GM12878 (cell line): Measurements from ENCODE around the gene ZNF511. TPM values are rescaled to one million over a fixed set of nuclear protein-coding genes. Genes with fewer than 3 reads are reported as not detected.

Source experiments
- ATAC-seq: fragments of 200-7000 bp; cut with Tn5 transposase; 3 replicates; pipeline ENCODE4 v1.9.1; 2020; ENCODE audit warnings: mild to moderate bottlenecking, moderate library complexity
- BruUV-seq: library from RNA; stranded (reverse); fragments of 400-500 nt; replicated peaks from 2 replicates; lab custom pipeline; 2021; lab: Mats Ljungman, UMichigan
- CTCF ChIA-PET: fragments of 300-600 bp; sonication (Branson Sonifier 250); formaldehyde crosslinking; extraction: SDS; loops from one replicate; lab custom pipeline; 2021; ENCODE audit warnings: inconsistent platforms; lab: Yijun Ruan, JAX
- POLR2A ChIA-PET: fragments of 350-600 bp; formaldehyde crosslinking; extraction: SDS; loops from one replicate; lab custom pipeline; 2021; ENCODE audit warnings: inconsistent platforms; lab: Charles Lee
- RAD21 ChIA-PET: fragments of 300-600 bp; sonication (Branson Sonifier 250); formaldehyde crosslinking; loops from one replicate; lab custom pipeline; 2023; ENCODE audit warnings: antibody characterized with exemption; ENCODE audit not compliant: unreplicated experiment; lab: Charles Lee
- SMC1A ChIA-PET: fragments of 300-600 bp; sonication (Branson Sonifier 250); formaldehyde crosslinking; loops from one replicate; lab custom pipeline; 2023; ENCODE audit not compliant: unreplicated experiment, uncharacterized antibody; lab: Charles Lee
- DNase-seq: peaks from one replicate; pipeline ENCODE4 v3.0.0-alpha.2; 2011; ENCODE audit warnings: low read depth, low spot score
- FAIRE-seq: peaks from 3 replicates; lab custom pipeline; 2011; peaks lifted over from hg19 to GRCh38; lab: Jason Lieb, UNC
- H2AFZ ChIP-seq: 2 replicates; pipeline ENCODE4 v1.6.0; 2011; ENCODE audit warnings: low read depth, low read length, control low read depth; ENCODE audit not compliant: control insufficient read depth
- H3K27ac ChIP-seq: 2 replicates; pipeline ENCODE4 v1.5.1; 2011; ENCODE audit warnings: control low read depth; ENCODE audit not compliant: control insufficient read depth, insufficient read depth
- H3K27me3 ChIP-seq, 2 experiments: replicated peaks in 1 of 2; 2 replicates each; pipeline versions ENCODE4 v1.6.0 to v1.6.1; 2011; ENCODE audit warnings: low read length in 1 of 2; ENCODE audit not compliant: control insufficient read depth in 2 of 2, insufficient read depth in 2 of 2
- H3K36me3 ChIP-seq, 2 experiments: 2 replicates each; pipeline ENCODE4 v1.5.1; 2011; ENCODE audit warnings: low read length in 1 of 2; ENCODE audit not compliant: control insufficient read depth in 2 of 2, insufficient read depth in 2 of 2
- H3K4me1 ChIP-seq: 2 replicates; pipeline ENCODE4 v1.6.1; 2011; ENCODE audit warnings: mild to moderate bottlenecking, low read length, moderate library complexity, mixed read lengths; ENCODE audit not compliant: control insufficient read depth, insufficient read depth
- H3K4me2 ChIP-seq: 2 replicates; pipeline ENCODE4 v1.6.0; 2011; ENCODE audit warnings: control low read depth; ENCODE audit not compliant: control insufficient read depth, insufficient read depth
- H3K4me3 ChIP-seq: fragments of 200-600 bp; sonication (generic); 2 replicates; pipeline ENCODE4 v1.5.1; 2016
- H3K79me2 ChIP-seq: 2 replicates; pipeline ENCODE4 v1.6.0; 2011; ENCODE audit warnings: low read length; ENCODE audit not compliant: control insufficient read depth, insufficient read depth
- H3K9ac ChIP-seq: 2 replicates; pipeline ENCODE4 v1.8.0; 2011; ENCODE audit warnings: low read length, control low read depth, mixed read lengths; ENCODE audit not compliant: control insufficient read depth, insufficient read depth
- H3K9me3 ChIP-seq: replicated peaks from 3 replicates; pipeline ENCODE4 v1.5.1; 2011; ENCODE audit warnings: mild to moderate bottlenecking, low read length; ENCODE audit not compliant: control insufficient read depth, insufficient read depth
- H4K20me1 ChIP-seq: 2 replicates; pipeline ENCODE4 v1.6.0; 2011; ENCODE audit not compliant: control insufficient read depth, insufficient read depth
- BHLHE40 ChIP-seq, 2 experiments: fragments of 450-650 bp in 1 of 2; IDR thresholded peaks; 2 replicates each; pipeline ENCODE4 v1.6.1; 2011 to 2017; ENCODE audit warnings: low read depth in 2 of 2, borderline replicate concordance in 1 of 2, improper control_type of control experiment in 1 of 2, low read length in 1 of 2, mild to moderate bottlenecking in 1 of 2
- CREB1 ChIP-seq: IDR thresholded peaks from 2 replicates; pipeline ENCODE4 v1.6.1; 2012; ENCODE audit warnings: low read depth, mild to moderate bottlenecking, inconsistent platforms
- EGR1 ChIP-seq, 2 experiments: IDR thresholded peaks; 1 replicate in 1 of 2; 2 replicates in 1 of 2; pipeline ENCODE4 v1.6.1; 2011 to 2012; ENCODE audit warnings: low read depth in 2 of 2, low read length in 2 of 2, borderline replicate concordance in 1 of 2, mild to moderate bottlenecking in 1 of 2, moderate library complexity in 1 of 2
- NBN ChIP-seq: fragments of 450-650 bp; IDR thresholded peaks from 2 replicates; pipeline ENCODE4 v1.6.1; 2016
- NFXL1 ChIP-seq: fragments of 450-650 bp; IDR thresholded peaks from 2 replicates; pipeline ENCODE4 v1.6.1; 2017; ENCODE audit warnings: antibody characterized with exemption, mild to moderate bottlenecking, borderline replicate concordance
- NR2C1 ChIP-seq: fragments of 450-650 bp; IDR thresholded peaks from 2 replicates; pipeline ENCODE4 v1.6.1; 2017; ENCODE audit warnings: antibody characterized with exemption, mild to moderate bottlenecking, moderate library complexity
- STAT3 ChIP-seq: IDR thresholded peaks from 2 replicates; pipeline ENCODE4 v1.6.1; 2011; ENCODE audit warnings: low read depth, low read length, improper control_type of control experiment
- WGBS: methylation state at CpG from one replicate; pipeline ENCODE4 v1.1.6; 2016; ENCODE audit warnings: low lambda C conversion rate; ENCODE audit not compliant: insufficient replicate concordance, insufficient coverage; ENCODE audit errors: missing lambda C conversion rate; 5-methylcytosine and 5-hydroxymethylcytosine counted together
- in situ Hi-C: fragments of 300-500 bp; cut with MboI; formaldehyde crosslinking; loops from 9 replicates; pipeline ENCODE4 v1.14.3; 2018; ENCODE audit warnings: mixed read lengths
- intact Hi-C: fragments of 100-400 bp; cut with micrococcal nuclease; formaldehyde crosslinking; loops from one replicate; pipeline ENCODE4 v1.14.2; 2022; ENCODE audit not compliant: unreplicated experiment
- polyA plus RNA-seq, 11 experiments: library from polyadenylated mRNA; depleted of rRNA in 4 of 11; unstranded in 6 of 11; stranded (reverse) in 5 of 11; fragments of >200 nt; fragmentation: Nextera tagmentation in 4 of 11; fragmentation: Illumina TruSeq in 1 of 11; extraction: Ambion mirVana in 4 of 11; extraction: Trizol in 1 of 11; gene quantifications; 1 replicate in 1 of 11; 2 replicates in 10 of 11; pipeline versions ENCODE4 v1.2.1 to v1.2.3, GENCODE V29; 2011 to 2016; ENCODE audit warnings: inconsistent platforms in 2 of 11, missing spikeins in 2 of 11, low read depth in 1 of 11
- total RNA-seq, 4 experiments: library from RNA; depleted of rRNA in 3 of 4; stranded (reverse); fragments of >200 nt in 3 of 4; fragmentation: Illumina TruSeq in 1 of 4; extraction: Trizol in 1 of 4; gene quantifications; 2 replicates each; pipeline versions ENCODE4 v1.2.1 to v1.2.3, GENCODE V29; 2013 to 2021
- TF ChIP-seq, protein P1 (sequence below): fragments of 450-650 bp; IDR thresholded peaks from 2 replicates; pipeline ENCODE4 v1.6.1; 2016; ENCODE audit warnings: mild to moderate bottlenecking
- TF ChIP-seq, protein P2 (sequence below): fragments of 450-650 bp; IDR thresholded peaks from 2 replicates; pipeline ENCODE4 v1.6.1; 2017; ENCODE audit warnings: mild to moderate bottlenecking, low read depth, inconsistent platforms; ENCODE audit not compliant: poor library complexity, severe bottlenecking

ZNF511 gene
- total and polyA plus RNA-seq, 10 of the 15 experiments (the other 5 are each of a cell fraction or from before 2014, with no cell fraction given): 0.58 to 110 (median 32.0) TPM

DNA sequence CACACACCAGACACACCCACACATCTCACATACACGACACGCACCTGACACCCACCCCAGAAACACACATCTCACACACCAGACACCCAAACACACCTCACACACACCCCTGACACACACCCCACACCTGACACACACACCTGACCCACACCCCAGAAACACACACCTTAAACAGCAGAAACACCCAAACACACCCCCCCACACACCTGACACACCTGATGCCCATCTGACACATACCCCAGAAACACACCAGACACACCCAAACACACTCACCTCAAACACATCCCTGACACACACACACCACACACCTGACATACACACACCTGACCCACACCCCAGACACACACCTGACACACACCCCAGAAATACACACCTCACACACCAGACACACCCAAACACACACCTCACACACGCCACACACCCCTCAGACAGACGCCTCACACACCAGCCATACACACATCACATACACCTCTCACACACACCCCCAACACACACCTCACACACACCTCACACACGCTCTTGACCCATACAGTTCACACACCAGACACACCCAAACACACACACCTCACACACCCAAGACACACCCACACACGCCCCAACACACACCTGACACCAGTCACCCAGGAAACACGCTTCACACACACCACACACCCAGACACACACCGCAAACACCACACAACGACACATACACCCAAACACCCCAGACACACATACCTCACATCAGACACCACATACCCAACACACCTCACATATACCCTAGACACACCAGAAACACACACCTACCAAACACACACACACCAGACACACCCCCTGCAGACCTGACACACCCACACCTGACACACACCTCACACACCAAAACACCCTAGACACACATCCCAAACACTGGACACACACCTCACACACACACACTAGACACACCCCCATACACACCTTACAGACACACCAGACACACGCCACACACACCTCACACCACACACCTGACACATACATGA, 29.7 kb downstream of the ZNF511 start (continued):
- TF ChIP-seq, protein P1, sequence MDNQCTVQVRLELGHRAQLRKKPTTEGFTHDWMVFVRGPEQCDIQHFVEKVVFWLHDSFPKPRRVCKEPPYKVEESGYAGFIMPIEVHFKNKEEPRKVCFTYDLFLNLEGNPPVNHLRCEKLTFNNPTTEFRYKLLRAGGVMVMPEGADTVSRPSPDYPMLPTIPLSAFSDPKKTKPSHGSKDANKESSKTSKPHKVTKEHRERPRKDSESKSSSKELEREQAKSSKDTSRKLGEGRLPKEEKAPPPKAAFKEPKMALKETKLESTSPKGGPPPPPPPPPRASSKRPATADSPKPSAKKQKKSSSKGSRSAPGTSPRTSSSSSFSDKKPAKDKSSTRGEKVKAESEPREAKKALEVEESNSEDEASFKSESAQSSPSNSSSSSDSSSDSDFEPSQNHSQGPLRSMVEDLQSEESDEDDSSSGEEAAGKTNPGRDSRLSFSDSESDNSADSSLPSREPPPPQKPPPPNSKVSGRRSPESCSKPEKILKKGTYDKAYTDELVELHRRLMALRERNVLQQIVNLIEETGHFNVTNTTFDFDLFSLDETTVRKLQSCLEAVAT: no peak
- no peak for TF ChIP-seq BHLHE40 (IDR thresholded peaks at IDR 0.05; ENCODE audit: borderline replicate concordance in 1 of 2, low read depth in 2 of 2, low read length in 1 of 2)

DNA sequence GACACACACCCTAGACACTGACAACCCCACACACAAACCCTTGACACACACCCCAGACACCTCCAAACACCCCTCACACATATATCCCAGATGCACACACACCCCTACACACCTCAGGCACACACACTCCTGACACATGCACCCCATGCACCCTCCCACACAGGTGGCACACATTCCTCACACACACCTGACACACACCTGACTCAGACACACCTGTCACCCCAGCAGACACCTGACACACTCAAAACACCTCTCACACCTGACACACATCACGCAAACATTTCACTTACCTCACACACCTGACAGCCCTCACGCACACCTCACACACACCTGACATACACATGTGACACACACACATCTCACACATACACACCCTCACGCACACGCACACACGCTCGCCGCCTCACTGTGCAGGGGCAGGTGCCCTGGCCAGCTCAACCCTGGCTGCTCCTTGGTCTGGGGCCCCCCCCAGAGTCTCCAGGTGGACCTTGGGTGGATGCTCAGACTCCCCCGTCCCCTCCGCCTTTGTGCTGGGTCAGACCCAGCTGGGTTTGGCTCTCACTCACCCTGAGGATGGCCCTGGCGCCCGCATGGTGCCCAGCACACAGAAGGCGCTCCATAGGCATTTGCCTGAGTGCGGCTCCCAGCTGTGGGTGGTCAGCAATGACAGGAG, 31.1 kb downstream of the ZNF511 start:
- 82% methylated on average over 13 of the region's 13 CpGs for WGBS
- ChIA-PET RAD21 (no interaction called here), CTCF (no interaction called here), POLR2A (no interaction called here), SMC1A (no interaction called here)
- Histone ChIP-seq H4K20me1 (no peaks in the 10 kb centered on the region), H3K9me3 (no peaks in the 10 kb centered on the region; the same call in 2 of the 3 replicates), H3K4me3 (no peak overlapping the region), H3K27ac (no peak overlapping the region), H3K4me1 (no peaks in the 10 kb centered on the region), H2AFZ (no peak overlapping the region), H3K9ac (no peak overlapping the region), H3K79me2 (no peaks in the 10 kb centered on the region), H3K36me3 (no peaks in the 10 kb centered on the region), H3K4me2 (no peak overlapping the region), H3K27me3 (peaks cover 4 to 9% of the 10 kb centered on the region in 2 experiments)
- TF ChIP-seq EGR1 (IDR thresholded peaks at IDR 0.05; ENCODE audit: borderline replicate concordance in 1 of 2, low read depth in 2 of 2, low read length in 2 of 2) (no peak), CREB1 (no peak), NFXL1 (no peak), STAT3 (no peak), NR2C1 (no peak), NBN (no peak)
- TF ChIP-seq, protein P2, sequence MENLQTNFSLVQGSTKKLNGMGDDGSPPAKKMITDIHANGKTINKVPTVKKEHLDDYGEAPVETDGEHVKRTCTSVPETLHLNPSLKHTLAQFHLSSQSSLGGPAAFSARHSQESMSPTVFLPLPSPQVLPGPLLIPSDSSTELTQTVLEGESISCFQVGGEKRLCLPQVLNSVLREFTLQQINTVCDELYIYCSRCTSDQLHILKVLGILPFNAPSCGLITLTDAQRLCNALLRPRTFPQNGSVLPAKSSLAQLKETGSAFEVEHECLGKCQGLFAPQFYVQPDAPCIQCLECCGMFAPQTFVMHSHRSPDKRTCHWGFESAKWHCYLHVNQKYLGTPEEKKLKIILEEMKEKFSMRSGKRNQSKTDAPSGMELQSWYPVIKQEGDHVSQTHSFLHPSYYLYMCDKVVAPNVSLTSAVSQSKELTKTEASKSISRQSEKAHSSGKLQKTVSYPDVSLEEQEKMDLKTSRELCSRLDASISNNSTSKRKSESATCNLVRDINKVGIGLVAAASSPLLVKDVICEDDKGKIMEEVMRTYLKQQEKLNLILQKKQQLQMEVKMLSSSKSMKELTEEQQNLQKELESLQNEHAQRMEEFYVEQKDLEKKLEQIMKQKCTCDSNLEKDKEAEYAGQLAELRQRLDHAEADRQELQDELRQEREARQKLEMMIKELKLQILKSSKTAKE: no peak
- no peak for ATAC-seq
- in situ Hi-C loops (no loop called here), intact Hi-C loops (no loop called here)
- no peak for DNase-seq
- BruUV-seq: no TSS peak
- no peak for FAIRE-seq
